SK-N-SH treated with all-trans-retinoic acid at 6 μM for 48 hours (cell line): Measurements from ENCODE around the gene ANKRD42.

Experiments
- ATAC-seq: fragments of 200-7000 bp; cut with Tn5 transposase; 3 replicates; pipeline ENCODE4 v1.9.1; 2020; ENCODE audit warnings: mild to moderate bottlenecking, moderate library complexity
- ARNTL ChIP-seq: fragments of 450-650 bp; formaldehyde crosslinking; IDR thresholded peaks from 2 replicates; pipeline ENCODE4 v1.5.0; 2020; ENCODE audit warnings: low read depth, mild to moderate bottlenecking, moderate library complexity, borderline replicate concordance
- BACH2 ChIP-seq: fragments of 250-450 bp; sonication (Bioruptor Pico); IDR thresholded peaks from 2 replicates; pipeline ENCODE4 v1.9.0; 2021; ENCODE audit warnings: mild to moderate bottlenecking, borderline replicate concordance
- ESRRG ChIP-seq: fragments of 250-450 bp; sonication (Bioruptor Pico); IDR thresholded peaks from 2 replicates; pipeline ENCODE4 v1.6.1; 2021; ENCODE audit warnings: mild to moderate bottlenecking
- GLIS3 ChIP-seq: fragments of 250-450 bp; sonication (Bioruptor Pico); IDR thresholded peaks from 2 replicates; pipeline ENCODE4 v1.5.0; 2020; ENCODE audit warnings: mild to moderate bottlenecking, moderate library complexity
- ISL1 ChIP-seq: fragments of 250-450 bp; sonication (Bioruptor Pico); IDR thresholded peaks from 2 replicates; pipeline ENCODE4 v2.1.2; 2022; ENCODE audit warnings: mild to moderate bottlenecking, moderate library complexity
- PPARA ChIP-seq: fragments of 250-450 bp; sonication (Bioruptor Pico); IDR thresholded peaks from 2 replicates; pipeline ENCODE4 v1.5.0; 2020; ENCODE audit warnings: mild to moderate bottlenecking, borderline replicate concordance
- RARB ChIP-seq: fragments of 250-450 bp; sonication (Bioruptor Pico); IDR thresholded peaks from 2 replicates; pipeline ENCODE4 v1.8.0; 2021; ENCODE audit warnings: mild to moderate bottlenecking, moderate library complexity
- SNAI2 ChIP-seq: fragments of 250-450 bp; sonication (Bioruptor Pico); IDR thresholded peaks from 2 replicates; pipeline ENCODE4 v1.5.0; 2020; ENCODE audit warnings: mild to moderate bottlenecking, moderate library complexity
- TCF4 ChIP-seq: fragments of 250-450 bp; sonication (Bioruptor Pico); IDR thresholded peaks from 2 replicates; pipeline ENCODE4 v1.8.0; 2021; ENCODE audit warnings: mild to moderate bottlenecking, moderate library complexity, borderline replicate concordance
- TOX ChIP-seq: fragments of 250-450 bp; sonication (Bioruptor Pico); IDR thresholded peaks from 2 replicates; pipeline ENCODE4 v1.8.0; 2021; ENCODE audit warnings: mild to moderate bottlenecking, moderate library complexity, borderline replicate concordance
- ZC3H10 ChIP-seq: fragments of 250-450 bp; sonication (Bioruptor Pico); IDR thresholded peaks from 2 replicates; pipeline ENCODE4 v1.5.1; 2021; ENCODE audit warnings: mild to moderate bottlenecking, moderate library complexity
- ZFP3 ChIP-seq: fragments of 250-450 bp; sonication (Bioruptor Pico); IDR thresholded peaks from 2 replicates; pipeline ENCODE4 v1.5.0; 2020; ENCODE audit warnings: mild to moderate bottlenecking, moderate library complexity
- ZFP30 ChIP-seq: fragments of 450-650 bp; formaldehyde crosslinking; IDR thresholded peaks from 2 replicates; pipeline ENCODE4 v1.5.0; 2022; ENCODE audit warnings: mild to moderate bottlenecking, moderate library complexity
- ZNF565 ChIP-seq: fragments of 450-650 bp; formaldehyde crosslinking; conservative IDR thresholded peaks from 2 replicates; pipeline ENCODE4 v1.5.0; 2020; ENCODE audit warnings: low read depth, mild to moderate bottlenecking, moderate library complexity
- ZNF70 ChIP-seq: fragments of 450-650 bp; formaldehyde crosslinking; IDR thresholded peaks from 2 replicates; pipeline ENCODE4 v1.5.0; 2020; ENCODE audit warnings: mild to moderate bottlenecking, moderate library complexity
- ZNF8 ChIP-seq: fragments of 450-650 bp; formaldehyde crosslinking; IDR thresholded peaks from 2 replicates; pipeline ENCODE4 v1.5.0; 2020; ENCODE audit warnings: mild to moderate bottlenecking, moderate library complexity
- TF ChIP-seq, protein P1 (sequence below): fragments of 250-450 bp; sonication (Bioruptor Pico); IDR thresholded peaks from 2 replicates; pipeline ENCODE4 v1.5.0; 2020; ENCODE audit warnings: mild to moderate bottlenecking, moderate library complexity
- TF ChIP-seq, protein P2 (sequence below): fragments of 250-450 bp; sonication (Bioruptor Pico); IDR thresholded peaks from 2 replicates; pipeline ENCODE4 v1.5.1; 2021; ENCODE audit warnings: mild to moderate bottlenecking, moderate library complexity
- TF ChIP-seq, protein P3 (sequence below): fragments of 250-450 bp; sonication (Bioruptor Pico); IDR thresholded peaks from 2 replicates; pipeline ENCODE4 v1.5.1; 2020; ENCODE audit warnings: low read depth, mild to moderate bottlenecking, moderate library complexity
- TF ChIP-seq, protein P4 (sequence below): fragments of 250-450 bp; sonication (Bioruptor Pico); IDR thresholded peaks from 2 replicates; pipeline ENCODE4 v1.8.0; 2021; ENCODE audit warnings: low read depth, mild to moderate bottlenecking, moderate library complexity, borderline replicate concordance

The ANKRD42 gene

DNA sequence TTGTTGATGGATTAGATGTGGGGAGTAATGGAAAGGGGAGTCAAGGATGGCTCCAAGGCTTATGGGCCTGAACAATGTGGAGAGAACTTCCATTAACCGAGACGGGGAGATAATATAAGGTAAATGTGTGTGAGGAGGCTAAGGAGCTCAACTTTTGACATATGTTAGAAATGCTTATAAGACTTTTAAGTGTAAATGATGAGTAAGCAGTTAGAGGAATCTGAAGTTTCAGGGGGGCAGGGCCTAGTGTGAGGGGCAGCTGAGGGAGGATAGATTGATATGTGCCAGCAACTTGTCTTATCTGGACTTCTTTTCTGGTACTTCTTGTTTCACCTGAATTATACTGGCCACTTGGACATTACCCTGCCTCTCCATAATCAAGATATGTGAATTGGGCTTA is 29.9 kb downstream of the ANKRD42 start:
- TF ChIP-seq, protein P1, sequence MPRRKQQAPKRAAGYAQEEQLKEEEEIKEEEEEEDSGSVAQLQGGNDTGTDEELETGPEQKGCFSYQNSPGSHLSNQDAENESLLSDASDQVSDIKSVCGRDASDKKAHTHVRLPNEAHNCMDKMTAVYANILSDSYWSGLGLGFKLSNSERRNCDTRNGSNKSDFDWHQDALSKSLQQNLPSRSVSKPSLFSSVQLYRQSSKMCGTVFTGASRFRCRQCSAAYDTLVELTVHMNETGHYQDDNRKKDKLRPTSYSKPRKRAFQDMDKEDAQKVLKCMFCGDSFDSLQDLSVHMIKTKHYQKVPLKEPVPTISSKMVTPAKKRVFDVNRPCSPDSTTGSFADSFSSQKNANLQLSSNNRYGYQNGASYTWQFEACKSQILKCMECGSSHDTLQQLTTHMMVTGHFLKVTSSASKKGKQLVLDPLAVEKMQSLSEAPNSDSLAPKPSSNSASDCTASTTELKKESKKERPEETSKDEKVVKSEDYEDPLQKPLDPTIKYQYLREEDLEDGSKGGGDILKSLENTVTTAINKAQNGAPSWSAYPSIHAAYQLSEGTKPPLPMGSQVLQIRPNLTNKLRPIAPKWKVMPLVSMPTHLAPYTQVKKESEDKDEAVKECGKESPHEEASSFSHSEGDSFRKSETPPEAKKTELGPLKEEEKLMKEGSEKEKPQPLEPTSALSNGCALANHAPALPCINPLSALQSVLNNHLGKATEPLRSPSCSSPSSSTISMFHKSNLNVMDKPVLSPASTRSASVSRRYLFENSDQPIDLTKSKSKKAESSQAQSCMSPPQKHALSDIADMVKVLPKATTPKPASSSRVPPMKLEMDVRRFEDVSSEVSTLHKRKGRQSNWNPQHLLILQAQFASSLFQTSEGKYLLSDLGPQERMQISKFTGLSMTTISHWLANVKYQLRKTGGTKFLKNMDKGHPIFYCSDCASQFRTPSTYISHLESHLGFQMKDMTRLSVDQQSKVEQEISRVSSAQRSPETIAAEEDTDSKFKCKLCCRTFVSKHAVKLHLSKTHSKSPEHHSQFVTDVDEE (CRISPR knock-in tag): no peak
- TF ChIP-seq, protein P2, sequence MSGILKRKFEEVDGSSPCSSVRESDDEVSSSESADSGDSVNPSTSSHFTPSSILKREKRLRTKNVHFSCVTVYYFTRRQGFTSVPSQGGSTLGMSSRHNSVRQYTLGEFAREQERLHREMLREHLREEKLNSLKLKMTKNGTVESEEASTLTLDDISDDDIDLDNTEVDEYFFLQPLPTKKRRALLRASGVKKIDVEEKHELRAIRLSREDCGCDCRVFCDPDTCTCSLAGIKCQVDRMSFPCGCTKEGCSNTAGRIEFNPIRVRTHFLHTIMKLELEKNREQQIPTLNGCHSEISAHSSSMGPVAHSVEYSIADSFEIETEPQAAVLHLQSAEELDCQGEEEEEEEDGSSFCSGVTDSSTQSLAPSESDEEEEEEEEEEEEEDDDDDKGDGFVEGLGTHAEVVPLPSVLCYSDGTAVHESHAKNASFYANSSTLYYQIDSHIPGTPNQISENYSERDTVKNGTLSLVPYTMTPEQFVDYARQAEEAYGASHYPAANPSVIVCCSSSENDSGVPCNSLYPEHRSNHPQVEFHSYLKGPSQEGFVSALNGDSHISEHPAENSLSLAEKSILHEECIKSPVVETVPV: no peak
- no peak for TF ChIP-seq SNAI2 (CRISPR knock-in tag)
- no peak for TF ChIP-seq ZNF70
- TF ChIP-seq, protein P3, sequence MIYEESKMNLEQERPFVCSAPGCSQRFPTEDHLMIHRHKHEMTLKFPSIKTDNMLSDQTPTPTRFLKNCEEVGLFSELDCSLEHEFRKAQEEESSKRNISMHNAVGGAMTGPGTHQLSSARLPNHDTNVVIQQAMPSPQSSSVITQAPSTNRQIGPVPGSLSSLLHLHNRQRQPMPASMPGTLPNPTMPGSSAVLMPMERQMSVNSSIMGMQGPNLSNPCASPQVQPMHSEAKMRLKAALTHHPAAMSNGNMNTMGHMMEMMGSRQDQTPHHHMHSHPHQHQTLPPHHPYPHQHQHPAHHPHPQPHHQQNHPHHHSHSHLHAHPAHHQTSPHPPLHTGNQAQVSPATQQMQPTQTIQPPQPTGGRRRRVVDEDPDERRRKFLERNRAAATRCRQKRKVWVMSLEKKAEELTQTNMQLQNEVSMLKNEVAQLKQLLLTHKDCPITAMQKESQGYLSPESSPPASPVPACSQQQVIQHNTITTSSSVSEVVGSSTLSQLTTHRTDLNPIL (CRISPR knock-in tag): no peak
- TF ChIP-seq ISL1 (CRISPR knock-in tag): no peak
- TF ChIP-seq, all 23 proteins: peak for 0
- no peak for ATAC-seq

DNA sequence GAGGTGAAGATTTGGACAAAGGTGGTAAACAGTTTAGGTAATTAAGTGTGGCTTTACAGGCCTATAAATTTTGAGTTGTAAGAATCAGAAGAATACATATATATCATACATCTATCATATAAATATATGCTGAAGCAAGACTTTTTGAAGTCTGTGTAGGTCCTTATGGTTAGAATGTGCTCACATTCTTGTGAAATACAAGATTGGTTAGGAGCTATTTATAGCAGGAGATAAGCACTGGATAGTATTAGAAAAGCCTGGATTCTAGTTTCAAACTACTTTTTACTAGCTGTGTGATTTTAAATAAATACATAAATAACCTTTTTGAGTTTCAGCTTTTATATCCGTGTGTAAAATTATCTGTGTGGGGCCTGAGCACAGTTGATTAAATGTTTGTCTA is 42.3 kb downstream of the ANKRD42 start:
- no peak for TF ChIP-seq ISL1 (CRISPR knock-in tag)
- no peak for TF ChIP-seq ZFP3 (CRISPR knock-in tag)
- TF ChIP-seq, protein P4, sequence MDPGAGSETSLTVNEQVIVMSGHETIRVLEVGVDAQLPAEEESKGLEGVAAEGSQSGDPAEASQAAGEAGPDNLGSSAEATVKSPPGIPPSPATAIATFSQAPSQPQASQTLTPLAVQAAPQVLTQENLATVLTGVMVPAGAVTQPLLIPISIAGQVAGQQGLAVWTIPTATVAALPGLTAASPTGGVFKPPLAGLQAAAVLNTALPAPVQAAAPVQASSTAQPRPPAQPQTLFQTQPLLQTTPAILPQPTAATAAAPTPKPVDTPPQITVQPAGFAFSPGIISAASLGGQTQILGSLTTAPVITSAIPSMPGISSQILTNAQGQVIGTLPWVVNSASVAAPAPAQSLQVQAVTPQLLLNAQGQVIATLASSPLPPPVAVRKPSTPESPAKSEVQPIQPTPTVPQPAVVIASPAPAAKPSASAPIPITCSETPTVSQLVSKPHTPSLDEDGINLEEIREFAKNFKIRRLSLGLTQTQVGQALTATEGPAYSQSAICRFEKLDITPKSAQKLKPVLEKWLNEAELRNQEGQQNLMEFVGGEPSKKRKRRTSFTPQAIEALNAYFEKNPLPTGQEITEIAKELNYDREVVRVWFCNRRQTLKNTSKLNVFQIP: no peak
- no peak for TF ChIP-seq ZNF8 (CRISPR knock-in tag)
- no peak for TF ChIP-seq ZFP30
- no peak for TF ChIP-seq TCF4 (CRISPR knock-in tag)
- TF ChIP-seq ARNTL (CRISPR knock-in tag): no peak
- no peak for TF ChIP-seq TOX
- no peak for TF ChIP-seq PPARA
- TF ChIP-seq, protein P1 (CRISPR knock-in tag): no peak
- TF ChIP-seq BACH2: no peak
- TF ChIP-seq ZC3H10 (CRISPR knock-in tag): no peak
- no peak for TF ChIP-seq RARB (CRISPR knock-in tag)
- TF ChIP-seq, protein P2: no peak
- TF ChIP-seq, protein P3 (CRISPR knock-in tag): no peak
- no peak for TF ChIP-seq ZNF70
- TF ChIP-seq ZNF565 (CRISPR knock-in tag): no peak
- TF ChIP-seq ESRRG (CRISPR knock-in tag): no peak
- no peak for TF ChIP-seq GLIS3
- ATAC-seq: no peak
